Activated CD4-positive, alpha-beta T cell treated with anti-CD3 and anti-CD28 coated beads for 48 hours (primary cell): ENCODE data around the gene STAM.
"Not testable (repeated sequence)": the region's sequence is repeated elsewhere in the genome, so short reads cannot be mapped to it uniquely, and the experiment has no call there.

Experiments used
- DNase-seq: peaks from one replicate; pipeline ENCODE4 v3.0.0-alpha.2; 2020

STAM gene

GRCh38 chr10:17643755-17644484 lies at the start of gene STAM:
Gene STAM (plus strand): TSS chr10:17644151. CDS start chr10:17644340, 189 bp downstream.
- peak; percentile 94 for DNase-seq

- no peak for DNase-seq
These were observed 46.6 kb upstream of the STAM start for GRCh38 chr10:17597386-17597785.

- DNase-seq, result no peak
These were observed 44.9 kb upstream of the STAM start for GRCh38 chr10:17599089-17599488.

- DNase-seq, result no peak
These were observed 38.0 kb upstream of the STAM start for GRCh38 chr10:17605936-17606335.

GRCh38 chr10:17606547-17607040 lies 37.4 kb upstream of the STAM start:
- no peak for DNase-seq

DNA sequence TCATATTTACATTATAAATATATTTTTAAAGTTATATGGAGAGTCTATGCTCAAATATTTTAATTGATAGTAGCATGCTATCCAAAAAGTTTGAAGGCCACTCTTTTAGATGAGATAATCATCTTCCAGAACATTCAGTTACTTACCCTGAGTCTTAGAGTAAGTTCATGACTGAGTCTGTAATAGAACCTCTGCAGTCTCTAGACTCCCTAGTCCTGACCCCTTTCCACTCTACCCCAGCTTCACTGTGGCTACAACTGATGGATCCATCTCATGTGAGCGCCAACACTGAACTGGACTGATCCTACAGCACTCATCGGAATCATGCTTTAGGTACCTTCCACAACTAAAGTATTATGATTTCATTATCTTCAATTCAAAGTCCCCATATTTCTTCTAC lies 36.9 kb upstream of the STAM start:
- no peak for DNase-seq

DNA sequence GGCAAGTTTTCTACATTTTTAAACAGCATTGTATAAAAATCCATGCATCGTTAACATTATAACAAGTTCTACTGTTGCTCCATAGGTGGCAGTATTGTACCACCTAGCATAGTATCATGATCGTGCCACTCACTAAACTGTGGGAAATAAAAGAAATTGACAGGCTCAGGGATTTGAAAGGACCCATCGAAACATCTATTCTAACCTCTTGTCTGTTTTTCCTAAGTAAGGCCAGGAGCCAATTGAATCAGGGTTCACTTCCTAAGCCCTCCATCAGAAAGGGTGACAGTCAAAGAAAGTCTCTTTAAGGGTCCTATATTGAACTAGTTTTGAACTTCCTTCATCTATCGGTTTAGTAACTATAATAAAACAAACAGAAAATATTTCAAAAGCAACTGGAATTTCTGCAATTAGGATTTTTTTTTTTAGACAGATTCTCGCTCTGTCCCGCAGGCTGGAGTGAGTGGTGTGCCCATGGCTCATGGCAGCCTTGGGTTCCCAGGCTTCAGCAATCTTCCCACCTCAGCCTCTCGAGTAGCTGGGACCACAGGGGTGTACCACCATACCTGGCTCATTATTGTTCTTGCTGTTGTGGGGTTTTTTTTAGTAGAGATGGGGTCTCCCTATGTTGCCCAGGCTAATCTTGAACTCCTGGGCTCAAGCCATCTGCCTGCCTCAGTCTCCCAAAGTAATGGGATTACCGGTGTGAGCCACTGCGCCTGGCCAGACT lies 36.2 kb upstream of the STAM start:
- DNase-seq, result peak; percentile 10

DNA sequence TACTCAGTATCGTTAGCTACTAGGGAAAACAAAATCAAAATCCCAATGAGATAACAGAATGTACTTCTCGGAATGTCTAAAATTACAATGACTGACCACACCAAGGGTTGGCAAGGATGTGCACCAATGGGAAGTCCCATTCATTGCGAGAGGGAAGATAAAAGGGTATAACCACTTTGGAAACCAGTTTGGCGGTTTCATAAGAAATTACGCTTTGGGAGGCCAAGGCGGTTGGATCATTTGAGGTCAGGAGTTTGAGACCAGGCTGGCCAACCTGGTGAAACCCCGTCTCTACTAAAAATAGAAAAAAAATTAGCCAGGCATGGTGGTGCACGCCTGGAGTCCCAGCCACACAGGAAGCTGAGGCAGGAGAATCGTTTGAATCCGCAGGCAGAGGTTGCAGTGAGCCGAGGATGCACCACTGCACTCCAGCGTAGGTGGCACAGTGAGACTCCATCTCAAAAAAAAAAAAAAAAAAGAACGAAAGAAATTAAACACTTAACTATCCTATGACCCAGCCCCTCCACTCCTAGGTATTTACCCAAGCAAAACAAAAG lies 34.4 kb upstream of the STAM start:
- no peak for DNase-seq

GRCh38 chr10:17616403-17617030 lies 27.4 kb upstream of the STAM start:
- peak; percentile 40 for DNase-seq

DNA sequence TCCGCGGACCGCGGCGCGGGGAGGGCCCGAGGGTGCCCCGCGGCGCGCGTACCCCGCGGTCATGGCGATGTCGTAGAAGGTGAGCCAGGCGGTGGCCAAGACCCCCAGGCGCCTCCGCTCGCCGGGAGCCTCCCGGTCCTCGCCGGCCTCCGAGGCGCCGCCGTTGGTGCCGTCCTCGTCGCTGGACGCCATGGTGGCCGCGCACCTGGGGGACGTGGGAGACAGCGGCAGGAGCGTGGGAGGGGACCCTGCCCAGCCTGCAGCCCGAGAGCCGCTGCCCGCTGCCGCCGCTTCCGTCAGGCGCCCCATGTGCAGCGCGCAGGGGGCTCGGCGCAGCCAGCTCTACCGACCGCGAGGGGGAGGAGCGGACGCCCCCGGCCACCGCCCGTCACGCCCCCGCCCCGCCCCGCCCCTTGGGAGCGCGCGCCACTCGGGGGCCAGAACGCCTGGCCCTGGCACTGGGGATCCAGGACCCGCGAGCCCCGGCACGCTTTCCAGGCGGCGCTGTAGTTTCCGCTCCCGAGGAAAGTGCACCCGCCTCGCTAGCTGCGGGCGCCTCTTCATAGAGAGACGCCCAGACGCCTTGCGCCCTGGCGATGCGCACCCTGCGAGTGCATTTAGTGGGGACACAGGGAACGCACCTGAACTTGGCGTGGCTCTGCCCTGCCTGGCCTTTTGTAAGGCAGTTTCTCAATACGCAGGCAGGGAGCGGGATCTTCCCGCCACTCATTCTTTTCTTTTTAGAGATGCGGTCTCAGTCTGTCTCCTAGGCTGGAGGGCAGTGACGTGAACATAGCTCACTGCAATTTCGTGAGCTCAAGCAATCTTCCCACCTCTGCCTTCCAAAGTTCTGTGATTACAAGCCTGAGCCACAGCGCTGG lies 26.7 kb upstream of the STAM start, which contains the start of gene HACD1:
HACD1 (minus strand) TSS at position 344 of the 881 bp plus-strand sequence; CDS start at position 309, 35 bp downstream.
- DNase-seq, result peak; percentile 55

GRCh38 chr10:17622061-17622460 lies 21.9 kb upstream of the STAM start:
- no peak for DNase-seq

- no peak for DNase-seq
These were observed 19.0 kb upstream of the STAM start for GRCh38 chr10:17624996-17625395.

DNA sequence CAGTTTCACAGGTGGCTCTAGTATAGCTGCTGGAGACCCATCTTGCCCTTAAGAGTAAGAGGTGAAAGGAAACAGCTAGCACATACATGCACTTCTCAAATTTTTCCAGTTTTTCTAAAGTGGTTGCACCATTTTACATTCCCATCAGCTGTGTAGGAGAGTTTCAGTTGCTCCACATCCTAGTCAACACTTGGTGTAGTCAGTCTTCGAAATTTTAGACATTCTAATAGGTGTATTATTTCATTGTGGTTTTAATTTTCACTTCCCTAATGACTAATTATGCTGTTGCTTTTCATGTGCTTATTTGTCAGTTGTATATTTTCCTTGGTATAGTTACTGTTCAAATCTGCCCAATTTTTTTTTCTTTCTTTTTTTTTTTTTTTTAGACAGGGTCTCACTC lies 17.3 kb upstream of the STAM start:
- DNase-seq, result no peak

DNA sequence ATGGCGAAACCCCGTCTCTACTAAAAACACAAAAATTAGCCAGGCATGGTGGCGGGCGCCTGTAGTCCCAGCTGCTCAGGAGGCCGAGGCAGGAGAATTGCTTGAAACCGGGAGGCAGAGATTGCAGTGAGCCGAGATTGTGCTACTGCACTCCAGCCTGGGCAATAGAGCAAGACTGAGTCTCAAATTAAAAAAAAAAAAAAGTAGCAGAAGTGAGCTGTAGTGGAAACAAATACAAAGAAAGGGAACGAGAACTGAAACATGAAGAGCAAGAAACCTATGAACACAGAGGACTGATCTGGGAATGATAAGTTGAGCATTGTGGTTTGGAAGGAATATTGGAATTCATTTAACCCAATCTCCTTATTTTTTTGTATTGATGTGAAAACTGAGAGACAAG lies 11.4 kb upstream of the STAM start:
- not testable (repeated sequence) for DNase-seq

GRCh38 chr10:17633353-17633752 lies 10.6 kb upstream of the STAM start:
- DNase-seq, result no peak

DNA sequence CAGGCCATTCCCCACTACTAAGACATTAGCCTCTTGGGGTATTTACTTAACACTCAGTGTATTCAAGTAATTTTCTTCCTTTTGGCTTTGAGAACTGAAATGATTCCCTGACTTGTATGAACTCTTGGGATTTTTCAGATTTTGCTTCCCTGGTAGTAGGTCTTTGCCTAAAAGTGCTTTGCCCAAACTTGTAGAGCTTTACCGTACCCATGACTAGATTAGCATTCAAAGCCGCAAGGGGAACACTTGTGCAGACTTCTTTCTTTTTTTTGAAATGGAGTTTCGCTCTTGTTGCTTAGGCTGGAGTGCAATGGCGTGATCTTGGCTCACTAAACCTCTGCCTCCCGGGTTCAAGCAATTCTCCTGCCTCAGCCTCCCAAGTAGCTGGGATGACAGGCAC lies 6.1 kb upstream of the STAM start:
- no peak for DNase-seq

- DNase-seq, result no peak
These were observed 3.6 kb upstream of the STAM start for GRCh38 chr10:17640331-17640816.

DNA sequence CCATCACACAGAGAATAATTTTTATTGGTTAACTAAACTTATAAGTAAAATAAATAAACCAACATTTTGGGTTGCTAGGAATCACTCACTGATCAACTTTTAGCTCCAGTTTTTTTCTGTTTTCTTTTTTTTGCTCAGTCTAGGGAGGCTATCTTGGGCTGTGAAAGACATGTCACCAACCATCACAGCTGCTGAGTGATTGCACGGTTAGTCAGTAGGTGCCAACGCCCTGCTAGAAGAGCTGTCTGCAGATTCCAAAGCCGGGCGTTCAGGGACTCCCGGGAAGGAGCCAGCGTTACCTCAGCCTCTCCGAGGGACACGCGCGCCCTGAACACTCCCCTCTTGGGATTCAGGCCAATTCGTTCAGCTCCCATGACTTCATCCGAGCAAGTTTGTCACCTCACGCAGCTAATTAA lies 604 bp upstream of the STAM start:
- peak; percentile 35 for DNase-seq

DNA sequence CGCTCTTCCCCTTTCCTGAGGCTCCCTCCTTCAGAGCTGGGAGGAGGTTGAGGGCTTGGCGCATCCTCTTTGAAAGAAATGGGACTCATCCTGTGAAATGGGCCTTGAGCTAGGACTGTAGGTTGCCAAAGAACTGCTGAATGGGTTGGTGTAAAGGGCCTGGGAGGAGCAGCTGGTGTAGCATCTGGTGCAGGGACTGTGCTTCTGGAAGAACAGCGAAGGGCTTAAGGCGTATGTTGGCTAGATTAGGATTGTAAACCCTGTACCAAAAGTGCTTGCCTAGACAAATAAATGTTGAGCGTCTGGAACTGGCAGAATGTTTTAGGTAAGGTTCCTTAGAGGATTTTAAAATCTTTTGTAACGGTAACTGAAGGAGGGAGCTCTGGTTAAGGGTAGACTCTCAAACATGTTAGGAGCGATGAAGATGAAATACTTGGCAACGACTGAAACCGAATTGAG lies 563 bp downstream of the STAM start:
- peak; percentile 19 for DNase-seq

DNA sequence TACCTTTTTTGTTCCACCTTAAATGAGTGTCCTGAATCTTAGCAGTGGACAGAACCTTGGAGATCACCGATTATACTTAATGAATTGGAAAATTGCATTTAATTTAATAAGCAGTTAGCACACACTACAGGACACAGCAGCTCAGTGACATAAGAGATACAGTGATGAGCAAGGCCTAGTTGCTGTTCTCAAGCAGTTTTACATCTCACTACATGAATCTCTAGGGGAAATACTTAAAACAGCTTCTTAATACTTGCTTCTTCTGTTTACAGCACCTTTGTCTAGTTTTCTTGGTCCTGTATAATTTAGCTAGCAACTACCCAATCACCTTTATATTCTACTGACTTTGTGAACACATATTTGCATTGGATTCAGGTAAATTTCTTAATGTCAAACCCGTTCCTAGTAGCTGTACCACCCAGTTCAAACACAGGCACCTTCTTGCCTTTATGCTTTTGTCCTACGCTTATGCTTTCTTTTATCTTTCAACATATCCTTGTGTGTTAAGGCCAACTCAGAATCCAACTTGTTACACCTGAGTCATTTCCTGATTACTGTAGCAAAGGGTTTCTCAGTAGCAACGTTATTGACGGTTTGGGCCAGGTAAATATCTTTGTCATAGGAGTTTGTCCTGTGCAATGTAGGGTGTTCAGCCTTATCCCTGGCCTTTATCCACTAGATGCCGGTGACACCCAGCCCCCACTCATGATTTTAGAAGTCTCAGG lies 1.8 kb downstream of the STAM start:
- no peak for DNase-seq

GRCh38 chr10:17647326-17647725 lies 3.4 kb downstream of the STAM start:
- no peak for DNase-seq
